Fibroblast of lung (primary cell): Measurements from ENCODE around the gene SDS.

Experiments used
- CTCF ChIP-seq, 2 donors: IDR thresholded peaks in 1 of 2; conservative IDR thresholded peaks in 1 of 2; 1 replicate in 1 of 2; 2 replicates in 1 of 2; pipeline ENCODE4 v1.5.1; 2011 to 2012; ENCODE audit warnings: low read length in 2 of 2, control low read depth in 1 of 2, inconsistent platforms in 1 of 2, low read depth in 1 of 2, mild to moderate bottlenecking in 1 of 2
- EZH2 ChIP-seq: IDR thresholded peaks from 2 replicates; pipeline ENCODE4 v1.5.1; 2012; ENCODE audit warnings: low read length, control low read depth, mild to moderate bottlenecking; ENCODE audit errors: missing control alignments

- TF ChIP-seq EZH2: no peak
- TF ChIP-seq CTCF (conservative IDR thresholded peaks at IDR 0.05 in 1 of 2, IDR thresholded peaks at IDR 0.05 in 1 of 2; ENCODE audit: low read depth in 1 of 2, low read length in 2 of 2): peak; percentile 16 to 26
Observed at GRCh38 chr12:113359939-113360748, 43.5 kb downstream of the SDS start.
